NCI-H82 treated with DMSO at 0.1 percent for 48 hours (cell line): ENCODE measurements around the gene SLC2A10.

ENCODE experiments used
- DNase-seq: peaks from one replicate; lab custom pipeline; 2025; ENCODE audit not compliant: unreplicated experiment; lab: John Stamatoyannopoulos, UW

The SLC2A10 gene

DNA sequence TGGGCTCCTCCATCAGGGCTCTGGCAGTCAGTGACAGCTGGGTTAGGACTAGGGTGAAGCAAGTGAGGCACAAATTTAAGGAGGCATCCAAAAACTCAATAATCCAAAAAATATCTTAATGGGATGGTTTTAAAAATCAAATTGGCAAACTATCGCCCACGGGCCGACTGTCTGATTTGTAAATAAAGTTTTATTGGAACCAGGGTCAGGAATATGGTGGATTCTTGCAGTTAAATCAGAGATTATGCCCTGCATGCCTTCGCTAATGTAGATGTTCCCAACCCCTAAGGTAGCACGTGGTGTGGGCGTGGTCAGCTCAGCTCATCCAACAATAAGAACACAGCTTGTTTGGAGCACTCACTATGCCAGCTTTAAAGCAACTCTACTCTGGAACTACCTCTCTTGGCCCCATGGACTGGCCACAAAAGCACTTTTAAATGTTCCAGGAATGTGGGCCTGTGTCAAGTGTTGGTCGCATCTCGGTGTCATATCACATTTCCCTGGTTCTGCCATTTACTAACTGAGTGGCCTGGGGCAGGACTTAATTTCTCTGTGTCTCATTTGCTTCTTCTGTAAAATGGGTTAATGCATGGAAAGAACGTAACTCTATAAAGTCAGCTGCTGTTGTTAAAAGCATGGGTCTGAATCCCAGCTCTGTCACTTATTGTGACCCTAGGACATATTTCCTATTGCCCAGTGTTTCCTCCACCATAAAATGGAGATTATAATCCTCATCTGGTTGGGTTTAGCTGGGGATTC, 27.2 kb upstream of the SLC2A10 start:
- no peak for DNase-seq

- no peak for DNase-seq
Measured at GRCh38 chr20:46683011-46683667, 26.3 kb upstream of the SLC2A10 start.

DNA sequence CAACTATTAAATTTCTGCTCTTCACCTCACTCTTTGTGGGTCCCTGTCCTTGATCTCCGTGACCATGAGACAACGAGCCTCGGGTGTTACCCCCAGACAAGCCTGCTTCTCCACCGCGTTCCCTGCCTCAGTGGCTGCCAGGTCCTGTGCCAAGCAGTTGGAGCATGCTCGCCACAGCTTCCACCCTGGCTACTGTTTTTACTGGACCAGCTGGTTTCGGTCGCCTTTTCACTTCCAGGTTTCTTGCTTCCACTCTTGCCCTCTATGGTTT, 25.8 kb upstream of the SLC2A10 start:
- DNase-seq: no peak

DNA sequence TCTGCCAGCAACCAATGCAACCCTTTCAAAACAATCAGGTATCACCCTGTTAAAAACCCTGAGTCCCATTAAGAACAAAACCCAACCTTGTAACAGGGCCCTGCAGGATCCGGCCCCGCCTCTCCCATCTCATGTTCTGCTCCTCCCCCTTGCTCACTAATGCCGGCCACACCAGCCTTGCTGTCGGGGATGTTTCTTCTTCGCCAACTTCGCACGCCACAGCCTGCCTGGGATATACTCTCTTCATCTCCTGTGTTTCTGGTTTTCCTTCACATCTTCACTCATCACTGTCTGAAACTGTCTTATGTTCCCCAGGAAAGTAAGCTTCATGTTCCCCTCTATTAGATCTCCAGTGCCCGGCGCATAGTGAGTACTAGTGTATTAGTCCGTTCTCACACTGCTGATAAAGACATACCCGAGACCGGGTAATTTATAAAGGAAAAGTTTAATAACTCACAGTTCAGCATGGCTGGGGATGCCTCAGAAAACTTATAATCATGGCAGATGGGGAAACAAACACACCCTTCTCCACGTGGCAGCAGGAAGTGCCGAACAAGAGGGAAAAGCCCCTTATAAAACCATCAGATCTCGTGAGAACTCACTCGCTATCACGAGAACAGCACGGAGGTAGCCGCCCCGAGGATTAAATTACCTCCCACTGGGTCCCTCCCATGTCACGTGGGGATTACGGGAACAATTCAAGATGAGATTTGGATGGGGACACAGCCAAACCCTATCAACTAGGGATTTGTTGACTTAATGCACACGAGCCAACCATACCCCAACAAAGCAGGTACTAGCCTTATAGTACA, 25.3 kb upstream of the SLC2A10 start:
- DNase-seq: peak; percentile 93

- DNase-seq: peak; percentile 15
Measured at GRCh38 chr20:46688151-46689081, 21.0 kb upstream of the SLC2A10 start.

DNA sequence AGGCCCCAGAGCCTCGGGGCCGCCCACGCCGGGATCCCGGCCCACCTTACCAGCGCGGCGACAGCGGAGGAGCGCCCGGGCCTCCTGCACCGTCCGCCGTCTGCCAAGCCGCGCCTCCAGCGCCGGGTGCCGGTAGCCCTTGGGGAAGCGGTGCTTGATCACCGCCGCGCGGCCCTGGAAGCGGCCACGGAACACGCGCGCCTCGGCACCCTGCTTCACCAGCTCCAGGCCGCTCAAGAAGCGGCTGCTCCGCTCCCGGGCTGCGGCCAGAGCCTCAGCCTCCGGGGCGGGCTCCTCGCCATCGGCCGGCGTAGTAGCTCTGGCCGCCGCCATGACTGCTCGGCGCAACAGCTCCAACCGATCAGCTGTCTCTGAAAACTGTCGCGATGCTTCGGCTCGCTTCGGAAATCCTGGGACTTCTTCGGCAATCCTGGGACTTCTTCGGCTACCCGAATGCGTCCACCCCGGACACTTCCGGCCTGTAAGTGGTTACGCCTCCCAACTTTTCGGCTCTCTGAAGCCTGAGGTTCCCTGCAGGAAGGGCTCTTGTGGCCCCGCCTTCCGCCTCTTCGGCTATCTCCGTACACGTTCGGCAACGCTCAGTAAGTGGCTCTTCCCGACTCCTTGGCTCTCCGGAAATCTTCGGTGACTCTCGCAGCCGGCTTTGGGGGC, 20.2 kb upstream of the SLC2A10 start, which contains the start of gene TP53RK:
Gene TP53RK, minus strand, starts transcription at position 363 of the 672 bp plus-strand sequence. Its CDS starts 30 bp downstream, at position 333.
- DNase-seq: peak; percentile 99

GRCh38 chr20:46689754-46690085, 19.7 kb upstream of the SLC2A10 start:
- no peak for DNase-seq

- no peak for DNase-seq
Measured at GRCh38 chr20:46690219-46691106, 19.0 kb upstream of the SLC2A10 start.

GRCh38 chr20:46691196-46691595, 18.3 kb upstream of the SLC2A10 start:
- no peak for DNase-seq

GRCh38 chr20:46694484-46694883, 15.0 kb upstream of the SLC2A10 start:
- DNase-seq: peak; percentile 63

DNA sequence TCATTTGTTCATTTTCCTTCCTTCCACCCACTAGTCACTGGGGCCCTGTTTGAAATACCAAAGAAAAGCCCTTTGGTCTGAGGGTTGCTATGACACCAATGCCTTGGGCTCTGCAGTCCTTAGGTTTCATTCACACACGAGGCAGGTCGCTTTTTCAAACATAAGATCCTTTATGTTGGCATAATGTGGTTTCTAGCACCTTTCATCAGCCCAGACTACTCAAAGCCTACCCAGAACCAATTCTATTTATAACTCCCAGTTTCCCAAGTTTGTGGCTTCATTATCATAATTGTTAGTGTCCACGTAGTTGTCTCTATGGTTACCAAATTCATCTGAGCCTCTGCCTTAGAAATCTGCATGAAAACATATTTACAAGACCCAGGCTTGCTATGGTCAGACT, 13.6 kb upstream of the SLC2A10 start:
- no peak for DNase-seq

- no peak for DNase-seq
Measured at GRCh38 chr20:46696791-46697279, 12.6 kb upstream of the SLC2A10 start.

DNA sequence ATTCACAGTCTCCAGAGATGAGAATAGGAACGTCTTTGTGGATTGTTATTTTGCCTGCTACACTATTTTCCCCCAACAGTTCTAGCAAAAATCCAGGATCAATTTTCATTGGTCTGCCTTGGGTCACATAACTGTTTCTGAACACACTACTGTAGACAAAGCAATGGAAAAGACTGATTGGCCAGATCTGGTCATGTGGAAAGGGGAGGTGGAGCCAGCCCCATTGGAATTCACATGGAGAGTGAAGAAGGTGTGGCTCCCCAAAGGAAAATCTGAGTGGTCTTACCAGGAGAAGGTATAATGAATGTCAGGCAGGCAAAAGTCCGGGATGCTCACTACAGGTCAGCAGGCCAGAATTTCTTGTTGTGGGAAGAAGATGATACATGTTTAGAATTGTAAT, 10.7 kb upstream of the SLC2A10 start:
- no peak for DNase-seq

DNA sequence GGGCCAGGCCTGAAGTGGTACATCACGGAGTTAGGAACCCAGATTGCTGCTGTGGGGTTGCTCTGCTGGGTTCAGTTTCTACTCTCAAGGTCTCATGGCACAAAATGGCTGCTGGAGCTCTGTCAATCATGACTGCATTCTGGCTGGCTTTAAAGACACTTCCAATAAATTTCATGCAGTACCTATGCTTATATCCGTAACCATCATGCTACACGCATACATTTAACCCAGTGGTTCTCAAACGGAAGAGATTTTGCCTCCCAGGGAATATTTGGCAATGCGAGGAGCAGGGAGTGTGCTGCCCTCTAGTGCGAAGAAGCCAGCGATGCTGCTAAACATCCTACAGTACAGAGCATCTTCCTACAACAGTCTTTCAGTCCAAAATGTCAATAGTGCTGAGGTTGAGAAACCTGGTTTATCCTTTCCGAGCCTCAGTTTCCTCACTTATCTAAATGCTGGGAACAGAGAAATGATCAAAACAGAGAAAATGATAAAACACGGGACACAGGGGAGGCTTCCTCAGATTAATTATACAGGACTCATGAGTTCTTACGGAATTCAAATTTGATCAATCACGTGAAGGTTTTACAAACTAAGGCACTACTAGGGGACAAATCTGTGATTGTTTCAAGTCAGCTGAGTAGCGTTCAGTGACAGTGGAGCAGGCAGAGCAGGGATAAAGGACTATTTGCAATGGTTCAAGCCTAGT, 9.6 kb upstream of the SLC2A10 start:
- no peak for DNase-seq

GRCh38 chr20:46700481-46700880, 9.0 kb upstream of the SLC2A10 start:
- DNase-seq: no peak

GRCh38 chr20:46701057-46701456, 8.4 kb upstream of the SLC2A10 start:
- no peak for DNase-seq

- no peak for DNase-seq
Measured at GRCh38 chr20:46701556-46701955, 7.9 kb upstream of the SLC2A10 start.

GRCh38 chr20:46701986-46702385, 7.5 kb upstream of the SLC2A10 start:
- no peak for DNase-seq
